ENCODE results near the gene GPLD1. TPM values are rescaled to one million over a fixed set of nuclear protein-coding genes. Genes with fewer than 3 reads are reported as not detected.

Gene GPLD1
- total and polyA plus RNA-seq, 2 donors (not counting 1 experiment from before 2014, with no cell fraction given) = under 0.01 to 0.07 TPM

DNA sequence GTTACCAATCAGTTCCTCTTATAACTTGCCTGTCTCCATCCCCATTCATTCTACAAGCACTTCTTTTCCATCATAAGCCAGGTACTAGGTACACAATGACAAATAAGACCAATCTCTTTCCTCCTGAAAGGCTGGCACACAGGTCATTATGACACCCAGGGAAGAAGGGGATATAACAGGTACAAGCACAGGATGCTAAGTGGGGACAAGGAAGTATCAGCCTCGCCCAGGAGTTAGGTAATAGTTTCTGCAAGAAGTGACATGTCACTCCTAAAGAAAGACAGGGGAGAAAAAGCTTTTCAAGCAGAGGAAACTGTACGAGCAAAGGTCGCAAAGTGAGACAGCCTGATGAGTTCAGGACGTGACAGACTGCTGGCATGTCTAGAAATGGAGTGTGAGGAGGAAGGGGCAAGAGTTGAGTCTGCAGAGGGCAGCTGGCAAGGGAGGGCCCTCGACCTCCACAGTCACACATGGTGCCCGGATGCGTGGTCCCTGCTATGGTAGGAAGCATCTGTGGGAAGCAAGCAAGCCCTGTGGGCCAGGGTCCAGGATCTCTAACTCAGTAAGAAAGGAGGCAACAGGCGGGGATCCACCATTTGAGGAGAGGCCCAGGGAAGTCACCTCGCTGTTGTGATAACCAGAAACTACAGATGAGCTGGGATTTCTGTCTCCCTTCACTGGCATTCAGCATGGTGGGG lies 40.4 kb downstream of the GPLD1 start:
- no peaks in the 10 kb centered on the region for H3K36me3 ChIP-seq (ENCODE audit: control insufficient read depth, insufficient read depth, low read length)
- no peak for DNase-seq (ENCODE audit: low read depth in 2 of 2)
- TF ChIP-seq EZH2 (IDR thresholded peaks at IDR 0.05; ENCODE audit: low read length, missing control alignments) = no peak
- TF ChIP-seq, protein P1, sequence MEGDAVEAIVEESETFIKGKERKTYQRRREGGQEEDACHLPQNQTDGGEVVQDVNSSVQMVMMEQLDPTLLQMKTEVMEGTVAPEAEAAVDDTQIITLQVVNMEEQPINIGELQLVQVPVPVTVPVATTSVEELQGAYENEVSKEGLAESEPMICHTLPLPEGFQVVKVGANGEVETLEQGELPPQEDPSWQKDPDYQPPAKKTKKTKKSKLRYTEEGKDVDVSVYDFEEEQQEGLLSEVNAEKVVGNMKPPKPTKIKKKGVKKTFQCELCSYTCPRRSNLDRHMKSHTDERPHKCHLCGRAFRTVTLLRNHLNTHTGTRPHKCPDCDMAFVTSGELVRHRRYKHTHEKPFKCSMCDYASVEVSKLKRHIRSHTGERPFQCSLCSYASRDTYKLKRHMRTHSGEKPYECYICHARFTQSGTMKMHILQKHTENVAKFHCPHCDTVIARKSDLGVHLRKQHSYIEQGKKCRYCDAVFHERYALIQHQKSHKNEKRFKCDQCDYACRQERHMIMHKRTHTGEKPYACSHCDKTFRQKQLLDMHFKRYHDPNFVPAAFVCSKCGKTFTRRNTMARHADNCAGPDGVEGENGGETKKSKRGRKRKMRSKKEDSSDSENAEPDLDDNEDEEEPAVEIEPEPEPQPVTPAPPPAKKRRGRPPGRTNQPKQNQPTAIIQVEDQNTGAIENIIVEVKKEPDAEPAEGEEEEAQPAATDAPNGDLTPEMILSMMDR (conservative IDR thresholded peaks at IDR 0.05 in 1 of 2, IDR thresholded peaks at IDR 0.05 in 1 of 2; ENCODE audit: low read depth in 1 of 2, low read length in 2 of 2) = no peak

DNA sequence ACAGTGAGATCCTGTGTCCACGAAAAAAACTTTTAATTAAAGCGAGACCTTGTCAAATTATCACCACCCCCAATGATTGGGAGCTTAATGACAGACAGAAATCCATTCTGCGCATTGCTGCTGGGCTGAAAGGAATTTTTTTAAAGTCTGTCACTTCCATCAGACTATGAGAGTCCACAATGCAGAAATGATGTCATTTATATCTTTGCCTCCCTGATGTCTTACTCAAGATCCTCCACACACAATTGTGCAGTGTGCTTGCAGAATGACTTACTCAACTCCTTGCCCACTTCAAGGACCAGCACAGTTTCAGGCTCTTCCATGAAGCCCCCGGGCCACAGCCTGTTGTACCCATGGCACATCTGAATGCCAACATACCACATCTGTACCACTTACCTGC lies 41.0 kb downstream of the GPLD1 start:
- H3K4me2 ChIP-seq (ENCODE audit: extremely low read depth, insufficient read depth, low read length) = no peak overlapping the region
- DNase-seq (ENCODE audit: low read depth in 2 of 2) = no peak
- H3K4me3 ChIP-seq (replicated peaks in 1 of 4; ENCODE audit: control extremely low read depth in 1 of 4, insufficient read depth in 1 of 4, low read depth in 3 of 4, low read length in 4 of 4) = no peak overlapping the region
- no peak overlapping the region for H2AFZ ChIP-seq (ENCODE audit: low read length)
- H3K4me1 ChIP-seq (ENCODE audit: control insufficient read depth, extremely low read depth, insufficient read depth, low read length) = no peaks in the 10 kb centered on the region
- TF ChIP-seq, protein P1 (conservative IDR thresholded peaks at IDR 0.05 in 1 of 2, IDR thresholded peaks at IDR 0.05 in 1 of 2; ENCODE audit: low read depth in 1 of 2, low read length in 2 of 2) = no peak
- TF ChIP-seq EZH2 (IDR thresholded peaks at IDR 0.05; ENCODE audit: low read length, missing control alignments) = no peak
- no peaks in the 10 kb centered on the region for H3K36me3 ChIP-seq (ENCODE audit: control insufficient read depth, insufficient read depth, low read length)
- no peaks in the 10 kb centered on the region for H4K20me1 ChIP-seq (ENCODE audit: control insufficient read depth, extremely low read depth, insufficient read depth, low read length)
- H3K27me3 ChIP-seq (ENCODE audit: control insufficient read depth, insufficient read depth, low read length) = no peaks in the 10 kb centered on the region
- no peak overlapping the region for H3K27ac ChIP-seq (ENCODE audit: insufficient read depth, low read length)
- no peaks in the 10 kb centered on the region for H3K9me3 ChIP-seq (ENCODE audit: control insufficient read depth, insufficient read depth, low read depth, low read length)
- H3K9ac ChIP-seq (ENCODE audit: insufficient read depth, low read length) = no peak overlapping the region
- H3K79me2 ChIP-seq (ENCODE audit: control insufficient read depth, insufficient read depth, low read length) = no peaks in the 10 kb centered on the region

More for the DNA sequence above, 40.4 kb downstream of the GPLD1 start:
- Histone ChIP-seq H3K27ac (ENCODE audit: insufficient read depth, low read length) (no peak overlapping the region), H3K9me3 (ENCODE audit: control insufficient read depth, insufficient read depth, low read depth, low read length) (no peaks in the 10 kb centered on the region), H4K20me1 (ENCODE audit: control insufficient read depth, extremely low read depth, insufficient read depth, low read length) (no peaks in the 10 kb centered on the region), H3K4me2 (ENCODE audit: extremely low read depth, insufficient read depth, low read length) (no peak overlapping the region), H3K27me3 (ENCODE audit: control insufficient read depth, insufficient read depth, low read length) (no peaks in the 10 kb centered on the region), H3K9ac (ENCODE audit: insufficient read depth, low read length) (no peak overlapping the region), H3K4me3 (replicated peaks in 1 of 4; ENCODE audit: control extremely low read depth in 1 of 4, insufficient read depth in 1 of 4, low read depth in 3 of 4, low read length in 4 of 4) (no peak overlapping the region), H2AFZ (ENCODE audit: low read length) (no peak overlapping the region), H3K79me2 (ENCODE audit: control insufficient read depth, insufficient read depth, low read length) (no peaks in the 10 kb centered on the region), H3K4me1 (ENCODE audit: control insufficient read depth, extremely low read depth, insufficient read depth, low read length) (no peaks in the 10 kb centered on the region)

DNA sequence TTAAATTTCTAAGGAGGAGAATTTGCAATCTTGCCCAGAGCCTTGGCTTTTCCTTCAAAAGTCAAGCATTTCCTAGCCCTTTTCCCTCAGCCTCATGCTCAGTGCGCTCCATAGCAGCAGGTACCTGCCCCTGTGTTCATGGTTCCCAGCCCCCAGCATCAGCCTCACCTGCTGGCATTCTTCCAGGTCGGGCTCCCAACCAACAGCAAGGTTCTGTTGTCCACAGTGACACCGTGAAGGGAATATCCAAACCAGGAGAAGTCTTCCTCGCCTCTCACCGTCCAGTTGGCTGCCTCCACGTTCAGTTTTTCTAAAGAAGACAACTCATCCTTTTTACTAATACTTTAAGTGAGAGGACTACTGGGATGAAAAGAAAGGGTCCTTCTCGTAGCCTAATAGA lies 42.7 kb downstream of the GPLD1 start:
- Histone ChIP-seq H3K9ac (ENCODE audit: insufficient read depth, low read length) (no peak overlapping the region), H2AFZ (ENCODE audit: low read length) (no peak overlapping the region), H3K27ac (ENCODE audit: insufficient read depth, low read length) (no peak overlapping the region), H3K4me3 (replicated peaks in 1 of 4; ENCODE audit: control extremely low read depth in 1 of 4, insufficient read depth in 1 of 4, low read depth in 3 of 4, low read length in 4 of 4) (no peak overlapping the region), H3K36me3 (ENCODE audit: control insufficient read depth, insufficient read depth, low read length) (no peaks in the 10 kb centered on the region), H3K79me2 (ENCODE audit: control insufficient read depth, insufficient read depth, low read length) (no peaks in the 10 kb centered on the region), H3K4me1 (ENCODE audit: control insufficient read depth, extremely low read depth, insufficient read depth, low read length) (no peaks in the 10 kb centered on the region), H3K4me2 (ENCODE audit: extremely low read depth, insufficient read depth, low read length) (no peak overlapping the region), H4K20me1 (ENCODE audit: control insufficient read depth, extremely low read depth, insufficient read depth, low read length) (no peaks in the 10 kb centered on the region), H3K27me3 (ENCODE audit: control insufficient read depth, insufficient read depth, low read length) (no peaks in the 10 kb centered on the region), H3K9me3 (ENCODE audit: control insufficient read depth, insufficient read depth, low read depth, low read length) (no peaks in the 10 kb centered on the region)
- no peak for TF ChIP-seq EZH2 (IDR thresholded peaks at IDR 0.05; ENCODE audit: low read length, missing control alignments)
- TF ChIP-seq, protein P1 (conservative IDR thresholded peaks at IDR 0.05 in 1 of 2, IDR thresholded peaks at IDR 0.05 in 1 of 2; ENCODE audit: low read depth in 1 of 2, low read length in 2 of 2) = no peak
- DNase-seq (ENCODE audit: low read depth in 2 of 2) = no peak
